SK-MEL-5 (cell line): Measurements from ENCODE around the gene INTS1. TPM values are rescaled to one million over a fixed set of nuclear protein-coding genes. Genes with fewer than 3 reads are reported as not detected.
"Not testable (repeated sequence)": the region's sequence is repeated elsewhere in the genome, so short reads cannot be mapped to it uniquely, and the experiment has no call there.

Experiments used
- DNase-seq: peaks from one replicate; pipeline ENCODE4 v3.0.0-alpha.2; 2016; ENCODE audit warnings: low read depth, low spot score
- in situ Hi-C: cut with HindIII; loops from 2 replicates; pipeline ENCODE4 v1.10.0; 2016; ENCODE audit warnings: low sequenced_read_pairs, high pct_unique_total_duplicates, low pct_unique_long_range_greater_than_20kb
- total RNA-seq: library from RNA; depleted of rRNA; stranded (reverse); fragments of >200 nt; shearing (Covaris generic); gene quantifications from 2 replicates; pipeline ENCODE4 v1.2.3, GENCODE V29; 2014

INTS1 gene
- total RNA-seq, 1 experiment from 2014 or later, result 34.5 TPM

- DNase-seq, result no peak
- in situ Hi-C loops, result no loop called here
Observed at GRCh38 chr7:1535100-1535458, 30.9 kb upstream of the INTS1 start.

GRCh38 chr7:1534330-1535099 lies 30.3 kb upstream of the INTS1 start:
- in situ Hi-C loops, result no loop called here

GRCh38 chr7:1533547-1534329 lies 29.5 kb upstream of the INTS1 start:
- in situ Hi-C loops, result no loop called here
- DNase-seq, result no peak

More at GRCh38 chr7:1534330-1535099, 30.3 kb upstream of the INTS1 start:
- DNase-seq, result no peak

- in situ Hi-C loops, result no loop called here
Observed at GRCh38 chr7:1533255-1533546, 29.0 kb upstream of the INTS1 start.

GRCh38 chr7:1532456-1533254 lies 28.5 kb upstream of the INTS1 start:
- DNase-seq, result no peak

More at GRCh38 chr7:1533255-1533546, 29.0 kb upstream of the INTS1 start:
- no peak for DNase-seq

GRCh38 chr7:1531979-1532455 lies 27.8 kb upstream of the INTS1 start:
- in situ Hi-C loops, result no loop called here
- no peak for DNase-seq

More at GRCh38 chr7:1532456-1533254, 28.5 kb upstream of the INTS1 start:
- in situ Hi-C loops, result no loop called here

- no peak for DNase-seq
- in situ Hi-C loops, result no loop called here
Observed at GRCh38 chr7:1531263-1531978, 27.2 kb upstream of the INTS1 start.

- no peak for DNase-seq
- in situ Hi-C loops, result no loop called here
Observed at GRCh38 chr7:1530946-1531262, 26.7 kb upstream of the INTS1 start.

GRCh38 chr7:1529383-1530116 lies 25.4 kb upstream of the INTS1 start:
- in situ Hi-C loops, result no loop called here
- DNase-seq, result no peak

- DNase-seq, result peak; percentile 58
- in situ Hi-C loops, result no loop called here
Observed at GRCh38 chr7:1526271-1526754, 22.1 kb upstream of the INTS1 start.

GRCh38 chr7:1525409-1525808 lies 21.2 kb upstream of the INTS1 start:
- no peak for DNase-seq
- in situ Hi-C loops, result no loop called here

- in situ Hi-C loops, result no loop called here
- DNase-seq, result no peak
Observed at GRCh38 chr7:1523844-1524243, 19.7 kb upstream of the INTS1 start.

- in situ Hi-C loops, result no loop called here
- no peak for DNase-seq
Observed at GRCh38 chr7:1523208-1523607, 19.0 kb upstream of the INTS1 start.

GRCh38 chr7:1521456-1521855 lies 17.3 kb upstream of the INTS1 start:
- no peak for DNase-seq
- in situ Hi-C loops, result no loop called here

GRCh38 chr7:1520539-1521234 lies 16.5 kb upstream of the INTS1 start:
- in situ Hi-C loops, result no loop called here
- DNase-seq, result peak; percentile 87

- DNase-seq, in situ Hi-C loops: not testable (repeated sequence)
Observed at GRCh38 chr7:1519322-1519922, 15.2 kb upstream of the INTS1 start.
